GM19463 (cell line): Measurements from ENCODE around the gene B4GALT3.

Source experiments
- ATAC-seq: cut with Tn5 transposase; IDR thresholded peaks from one replicate; pipeline ENCODE4 v1.9.1; 2021; ENCODE audit warnings: mild to moderate bottlenecking, moderate library complexity; ENCODE audit not compliant: unreplicated experiment

B4GALT3 gene

GRCh38 chr1:161206411-161207140 is 29.3 kb upstream of the B4GALT3 start:
- no peak for ATAC-seq

GRCh38 chr1:161201836-161202712 is 24.8 kb upstream of the B4GALT3 start, which contains the start of gene NDUFS2:
TSS of gene NDUFS2 (plus strand) at chr1:161202367. CDS start at chr1:161202386, 19 bp downstream.
- peak; percentile 98 for ATAC-seq

GRCh38 chr1:161200992-161201835 is 23.9 kb upstream of the B4GALT3 start:
- no peak for ATAC-seq

- no peak for ATAC-seq
These were observed 23.2 kb upstream of the B4GALT3 start for GRCh38 chr1:161200421-161200991.

GRCh38 chr1:161199506-161200139 is 22.3 kb upstream of the B4GALT3 start:
- ATAC-seq, result no peak

- ATAC-seq, result no peak
These were observed 21.7 kb upstream of the B4GALT3 start, which contains the start of gene ADAMTS4 for GRCh38 chr1:161198897-161199431. TSS of gene ADAMTS4 (minus strand) at chr1:161199054. CDS start at chr1:161198627, 427 bp downstream.

- ATAC-seq, result no peak
These were observed 21.0 kb upstream of the B4GALT3 start for GRCh38 chr1:161198194-161198896.

GRCh38 chr1:161197560-161198193 is 20.4 kb upstream of the B4GALT3 start:
- no peak for ATAC-seq

GRCh38 chr1:161196521-161197451 is 19.5 kb upstream of the B4GALT3 start:
- ATAC-seq, result no peak

- ATAC-seq, result no peak
These were observed 18.8 kb upstream of the B4GALT3 start for GRCh38 chr1:161196111-161196510.

GRCh38 chr1:161195171-161195570 is 17.9 kb upstream of the B4GALT3 start:
- peak; percentile 56 for ATAC-seq

- ATAC-seq, result no peak
These were observed 16.4 kb upstream of the B4GALT3 start for GRCh38 chr1:161193561-161194235.

- peak; percentile 85 for ATAC-seq
These were observed 15.5 kb upstream of the B4GALT3 start for GRCh38 chr1:161192476-161193465.

- no peak for ATAC-seq
These were observed 14.7 kb upstream of the B4GALT3 start for GRCh38 chr1:161191971-161192370.

- no peak for ATAC-seq
These were observed 13.7 kb upstream of the B4GALT3 start for GRCh38 chr1:161190962-161191521.

GRCh38 chr1:161189036-161189435 is 11.7 kb upstream of the B4GALT3 start:
- no peak for ATAC-seq
